IPS-NIHi7 (cell line): ENCODE data around the gene NACAD.
A peak's percentile ranks its signal among the peaks of the same experiment; 100 is the strongest.
"Not testable (repeated sequence)": the region's sequence is repeated elsewhere in the genome, so short reads cannot be mapped to it uniquely, and the experiment has no call there.

Experiments used
- DNase-seq: peaks from one replicate; pipeline ENCODE4 v3.0.0; 2012; ENCODE audit warnings: mixed read lengths; ENCODE audit errors: extremely low spot score

Gene NACAD

DNA sequence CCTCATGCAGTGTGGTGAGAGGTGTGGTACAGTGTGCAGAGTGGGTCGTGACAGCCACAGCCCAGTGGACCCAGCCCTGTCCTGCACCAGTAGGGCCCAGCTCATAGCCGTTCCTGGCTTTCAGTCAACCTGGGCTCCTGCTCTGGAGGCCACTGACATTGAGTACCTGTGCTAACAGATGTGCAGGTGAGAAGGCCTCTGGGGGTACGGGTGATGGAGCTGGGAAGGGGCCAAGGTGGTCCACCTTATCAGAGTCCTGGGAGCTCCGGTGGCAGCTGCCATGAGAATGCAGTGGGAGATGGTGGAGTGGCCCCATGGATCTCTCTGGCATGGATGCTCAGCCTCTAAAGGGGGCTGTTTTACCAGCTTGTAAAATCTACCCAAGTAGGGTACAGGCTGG is 28.8 kb upstream of the NACAD start:
- no peak for DNase-seq

DNA sequence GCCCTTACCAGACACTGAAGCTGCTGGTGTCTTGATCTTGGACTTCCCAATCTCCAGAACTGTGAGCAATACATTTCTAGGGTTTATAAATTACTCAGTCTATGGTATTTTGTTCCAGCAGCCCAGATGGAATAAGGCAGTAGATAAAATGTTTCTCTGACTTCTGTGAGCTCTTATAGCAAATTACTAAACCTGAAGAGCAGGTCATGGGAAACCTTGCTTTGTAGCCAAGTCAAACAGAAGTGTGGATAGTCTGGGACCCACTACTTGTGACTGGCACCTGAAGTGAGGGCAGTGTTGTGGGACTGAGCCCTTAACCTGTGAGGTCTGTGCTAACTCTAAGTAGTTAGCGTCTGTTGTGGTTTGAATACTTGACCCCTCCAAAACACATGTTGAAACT is 27.3 kb upstream of the NACAD start:
- no peak for DNase-seq

DNA sequence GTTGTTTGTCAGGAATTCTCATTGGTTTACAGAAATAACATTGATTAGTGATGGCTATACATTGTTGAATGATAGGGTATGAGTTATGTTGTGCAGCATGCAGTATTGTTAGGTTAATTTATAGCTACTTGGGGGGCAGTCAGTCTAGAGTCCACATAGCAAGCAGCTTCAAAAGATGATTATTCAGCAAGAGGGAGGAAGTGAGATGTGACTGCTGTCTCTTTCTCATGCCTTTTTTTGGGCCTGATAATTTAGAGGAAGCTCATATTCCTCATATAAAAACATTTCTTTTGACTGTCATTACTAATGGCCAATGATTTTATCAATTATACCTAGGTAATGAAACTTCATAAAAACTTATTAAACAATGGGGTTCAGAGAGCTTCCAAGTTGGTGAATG is 26.2 kb upstream of the NACAD start:
- no peak for DNase-seq

DNA sequence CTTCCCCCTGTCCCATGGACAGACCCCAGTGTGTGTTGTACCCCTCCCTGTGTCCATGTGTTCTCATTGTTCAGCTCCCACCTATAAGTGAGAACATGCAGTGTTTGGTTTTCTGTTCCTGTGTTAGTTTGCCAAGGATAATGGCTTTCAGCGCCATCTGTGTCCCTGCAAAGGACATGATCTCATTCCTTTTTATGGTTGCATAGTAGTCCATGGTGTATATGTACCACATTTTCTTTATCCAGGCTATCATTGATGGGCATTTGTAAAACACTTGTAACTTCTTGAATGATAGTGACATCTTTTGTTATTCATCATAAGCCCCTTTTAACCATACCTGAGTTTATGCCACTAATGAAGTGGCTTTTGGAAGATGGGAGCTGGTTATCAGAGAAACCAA is 25.5 kb upstream of the NACAD start:
- not testable (repeated sequence) for DNase-seq

DNA sequence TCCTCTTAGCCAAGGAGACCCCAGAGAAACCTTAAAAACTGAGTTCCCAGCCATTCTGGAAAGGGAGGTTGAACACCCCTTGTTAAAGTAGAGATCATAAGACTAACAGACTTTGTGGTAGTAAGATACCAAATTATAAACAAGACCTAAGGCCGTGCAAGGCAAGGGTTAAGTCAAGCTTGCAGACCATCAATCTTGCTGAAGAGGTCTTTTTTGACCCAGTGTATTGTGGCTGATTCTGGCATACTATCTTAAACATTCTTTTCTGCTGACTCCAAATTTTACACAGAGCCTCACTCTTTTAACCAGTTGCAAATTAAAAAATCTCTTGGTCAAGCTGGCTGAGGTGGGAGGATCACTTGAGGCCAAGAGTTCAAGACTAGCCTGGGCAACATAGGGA is 23.9 kb upstream of the NACAD start:
- no peak for DNase-seq

DNA sequence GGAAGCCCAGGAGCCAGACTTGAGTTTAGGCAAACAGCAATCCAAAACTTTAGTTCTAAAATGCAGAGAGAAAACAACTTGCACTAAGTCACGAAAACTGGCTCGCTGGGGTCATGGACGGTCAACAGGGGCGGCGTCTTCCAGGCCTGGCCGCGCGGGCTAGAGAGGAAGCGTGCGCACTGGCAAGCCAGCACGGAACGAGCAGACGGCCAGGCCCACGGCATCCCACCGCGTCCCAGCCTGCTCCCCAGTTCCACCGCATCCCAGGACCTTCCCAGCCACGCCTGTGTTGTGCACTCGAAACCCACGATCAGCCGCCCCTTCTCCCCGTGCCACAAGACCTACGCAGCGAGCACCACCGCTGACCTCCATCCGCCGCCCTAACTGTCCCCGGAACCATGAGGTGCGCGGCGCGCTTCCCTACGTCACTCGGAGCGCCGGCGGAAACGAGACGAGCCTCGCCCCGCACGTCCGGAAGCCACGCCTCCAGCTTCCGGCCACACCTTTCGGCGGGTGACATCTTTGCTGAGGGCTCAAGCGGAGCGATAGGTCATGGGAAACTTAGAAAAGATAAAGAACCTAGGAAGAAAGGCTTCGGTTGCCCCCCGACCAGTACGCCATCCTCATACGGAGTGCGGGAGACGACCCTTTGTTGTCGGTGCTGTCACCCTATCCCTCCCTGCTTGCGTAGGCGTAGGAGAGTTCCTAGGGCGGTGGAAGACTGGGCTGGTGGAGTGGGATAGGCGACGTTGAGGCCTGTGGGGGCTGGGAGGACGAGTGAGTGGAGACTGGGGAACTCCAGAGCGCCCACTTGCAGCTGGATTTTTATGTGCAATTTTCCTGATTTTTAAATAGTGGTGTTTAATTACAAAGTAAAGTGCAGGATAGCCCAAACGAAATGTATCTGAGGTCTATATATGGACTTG is 22.8 kb upstream of the NACAD start, which contains the start of gene TBRG4:
Gene TBRG4, minus strand, starts transcription at position 400 of the 926 bp plus-strand sequence. CDS start 2,460 bp downstream, outside the sequence.
- DNase-seq = peak; percentile 97

DNA sequence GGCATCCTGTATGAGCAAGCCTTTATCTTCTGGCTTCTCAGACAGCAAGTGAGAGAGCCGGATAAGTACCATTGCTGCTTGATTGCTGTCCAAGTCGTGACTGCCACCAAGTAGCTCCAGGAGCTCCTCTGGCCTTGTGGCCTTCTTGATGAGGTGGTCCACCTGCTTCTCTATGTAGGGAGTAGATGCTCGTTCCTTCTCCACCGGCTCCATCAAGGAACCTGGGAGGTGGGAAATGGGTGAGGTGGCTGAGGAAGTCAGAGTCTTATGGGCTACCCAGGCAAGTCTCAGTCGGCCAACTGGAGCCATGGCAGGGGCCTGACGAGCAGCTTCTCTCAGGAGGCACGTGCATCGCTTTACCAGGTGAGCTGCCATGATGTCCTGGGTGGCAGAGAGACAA is 20.1 kb upstream of the NACAD start:
- DNase-seq = no peak

DNA sequence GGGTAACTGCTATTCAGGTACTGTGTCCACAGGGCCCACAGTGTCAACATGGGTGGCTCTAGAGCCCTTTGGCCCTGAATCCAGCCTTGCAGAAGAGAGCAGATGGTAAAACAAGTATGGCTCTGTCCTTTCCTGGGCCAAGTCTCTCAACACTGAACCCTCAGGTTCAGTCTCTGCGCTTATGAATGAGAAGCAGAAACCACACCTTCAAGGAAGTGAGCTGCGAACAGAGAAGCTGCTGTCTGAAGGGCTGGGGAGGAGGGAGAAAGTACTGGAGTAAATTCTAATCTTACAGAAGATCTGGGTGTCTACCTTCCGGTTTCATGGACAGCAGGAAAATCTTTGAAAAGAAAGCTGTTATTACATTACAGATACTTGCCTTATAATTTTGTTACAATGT is 18.6 kb upstream of the NACAD start:
- no peak for DNase-seq

DNA sequence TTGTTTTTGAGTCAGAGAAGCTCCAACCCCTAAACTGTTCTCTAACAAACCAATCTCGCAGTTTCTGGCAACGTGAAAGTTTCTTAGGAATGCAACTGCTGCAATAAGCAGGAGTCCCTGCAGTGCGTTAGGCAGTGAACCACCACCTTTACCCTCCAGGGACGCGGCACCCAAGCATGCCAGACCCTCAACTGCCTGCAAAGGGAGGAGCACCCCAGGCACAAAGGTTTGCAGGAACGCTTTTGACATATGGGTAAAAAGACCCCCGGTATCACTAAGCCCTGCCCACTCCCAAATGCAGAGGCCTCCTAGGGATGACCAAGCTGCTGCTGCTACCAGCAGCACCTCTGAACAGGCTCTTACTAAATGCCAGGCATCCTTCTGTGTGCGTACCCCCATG is 18.1 kb upstream of the NACAD start:
- no peak for DNase-seq

DNA sequence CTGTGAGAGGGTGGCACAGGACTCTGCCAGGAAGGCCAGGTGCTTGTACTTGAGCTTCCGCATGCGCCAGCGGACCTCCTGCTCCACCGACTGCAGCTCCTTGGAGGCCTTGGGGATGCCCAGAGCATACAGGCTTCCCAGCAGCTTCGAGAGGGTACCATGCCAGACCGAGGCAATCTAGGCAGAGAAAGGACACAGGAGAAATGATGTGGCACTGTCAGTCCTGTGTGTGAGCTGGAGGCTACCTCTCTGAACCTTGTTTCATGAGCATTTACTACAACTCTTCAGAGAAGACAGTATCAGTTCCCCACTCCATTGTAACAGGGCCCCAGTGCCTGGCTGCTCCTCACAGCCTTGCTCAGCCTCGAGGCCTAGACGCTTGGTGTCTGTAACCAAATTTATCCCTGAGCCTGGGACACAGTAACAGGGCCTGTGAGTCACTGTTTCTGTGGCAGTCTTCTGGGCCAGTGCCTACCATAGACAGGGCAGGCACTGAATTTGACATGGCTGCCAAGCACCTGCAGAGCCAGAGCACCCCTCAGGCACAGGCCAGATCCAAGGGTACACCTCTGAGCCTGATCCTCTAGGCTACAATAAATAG is 16.9 kb upstream of the NACAD start:
- no peak for DNase-seq

DNA sequence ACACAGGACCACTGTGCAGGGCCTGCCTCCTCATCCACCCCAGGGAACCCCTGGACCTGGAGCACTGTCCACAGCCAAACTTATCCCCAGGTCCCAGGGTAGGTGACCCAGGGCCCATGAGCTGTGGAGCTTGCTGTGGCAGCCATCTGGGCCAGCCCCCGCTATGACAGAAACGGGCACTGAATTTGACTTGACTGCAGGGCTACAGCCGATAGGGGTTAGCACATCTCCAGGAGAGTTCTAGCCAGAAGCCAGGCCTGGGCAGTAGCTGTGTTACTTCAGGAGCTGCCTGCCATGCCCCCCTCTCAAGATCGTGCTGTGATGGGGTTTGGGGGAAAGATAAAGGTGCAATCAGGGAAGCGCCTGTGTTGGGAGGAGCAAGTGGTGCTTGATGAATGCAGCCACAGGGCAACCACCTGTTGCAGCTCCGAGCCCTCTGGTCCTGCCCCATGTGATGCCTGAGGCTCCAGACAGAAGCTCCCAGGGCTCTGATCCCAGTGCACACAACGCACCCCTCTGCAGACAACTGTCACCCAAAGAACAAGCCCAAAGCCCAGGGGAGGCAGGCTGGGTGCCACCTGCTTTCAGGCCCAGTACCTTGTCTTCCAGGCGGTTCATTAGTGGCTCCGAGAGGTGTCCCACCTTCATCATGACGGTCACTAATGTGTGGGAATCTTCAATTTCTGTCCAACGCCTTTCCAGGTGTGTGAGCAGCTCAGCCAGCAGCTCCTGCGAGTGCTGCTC is 16.2 kb upstream of the NACAD start:
- no peak for DNase-seq

DNA sequence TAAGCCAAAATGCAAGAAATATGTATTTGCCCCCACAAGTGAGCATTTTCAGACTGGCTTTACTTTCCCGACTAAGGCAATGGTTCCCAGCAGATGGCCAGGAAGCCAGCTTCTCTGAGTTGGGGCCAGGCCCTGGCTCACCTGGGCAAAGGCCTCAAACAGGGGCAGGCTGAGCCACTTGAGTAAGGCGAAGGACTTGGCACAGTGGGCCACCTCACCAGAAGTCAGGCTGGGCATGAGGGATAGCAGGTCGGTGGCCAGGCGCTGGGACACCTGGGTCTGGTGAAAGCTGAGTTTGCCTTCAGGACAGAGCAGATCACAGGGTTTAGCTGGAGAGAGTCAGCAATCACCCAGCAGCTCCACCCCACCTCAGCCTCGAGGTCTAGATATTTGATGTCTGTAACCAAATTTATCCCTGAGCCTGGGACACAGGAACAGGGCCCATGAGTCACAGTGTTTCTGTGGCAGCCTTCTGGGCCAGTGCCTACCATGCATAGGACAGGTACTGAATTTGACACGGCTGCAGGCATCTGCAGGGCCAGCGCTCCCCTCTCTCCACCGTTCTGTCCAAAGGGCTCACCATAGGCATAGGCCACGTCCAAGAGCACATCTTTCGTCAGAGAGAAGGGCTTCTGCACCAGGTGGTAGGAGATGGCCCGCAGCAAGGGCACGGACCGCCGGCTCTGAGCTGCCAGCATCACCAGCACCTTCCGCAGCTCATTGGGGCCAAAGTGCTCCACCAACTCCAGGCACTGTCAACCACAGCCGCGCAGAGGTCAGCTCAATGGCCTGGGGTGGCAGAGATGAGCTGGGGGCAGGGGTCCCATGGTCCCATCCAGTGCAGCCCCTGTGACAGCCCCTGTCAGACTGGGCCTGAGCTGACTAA is 15.4 kb upstream of the NACAD start:
- no peak for DNase-seq

DNA sequence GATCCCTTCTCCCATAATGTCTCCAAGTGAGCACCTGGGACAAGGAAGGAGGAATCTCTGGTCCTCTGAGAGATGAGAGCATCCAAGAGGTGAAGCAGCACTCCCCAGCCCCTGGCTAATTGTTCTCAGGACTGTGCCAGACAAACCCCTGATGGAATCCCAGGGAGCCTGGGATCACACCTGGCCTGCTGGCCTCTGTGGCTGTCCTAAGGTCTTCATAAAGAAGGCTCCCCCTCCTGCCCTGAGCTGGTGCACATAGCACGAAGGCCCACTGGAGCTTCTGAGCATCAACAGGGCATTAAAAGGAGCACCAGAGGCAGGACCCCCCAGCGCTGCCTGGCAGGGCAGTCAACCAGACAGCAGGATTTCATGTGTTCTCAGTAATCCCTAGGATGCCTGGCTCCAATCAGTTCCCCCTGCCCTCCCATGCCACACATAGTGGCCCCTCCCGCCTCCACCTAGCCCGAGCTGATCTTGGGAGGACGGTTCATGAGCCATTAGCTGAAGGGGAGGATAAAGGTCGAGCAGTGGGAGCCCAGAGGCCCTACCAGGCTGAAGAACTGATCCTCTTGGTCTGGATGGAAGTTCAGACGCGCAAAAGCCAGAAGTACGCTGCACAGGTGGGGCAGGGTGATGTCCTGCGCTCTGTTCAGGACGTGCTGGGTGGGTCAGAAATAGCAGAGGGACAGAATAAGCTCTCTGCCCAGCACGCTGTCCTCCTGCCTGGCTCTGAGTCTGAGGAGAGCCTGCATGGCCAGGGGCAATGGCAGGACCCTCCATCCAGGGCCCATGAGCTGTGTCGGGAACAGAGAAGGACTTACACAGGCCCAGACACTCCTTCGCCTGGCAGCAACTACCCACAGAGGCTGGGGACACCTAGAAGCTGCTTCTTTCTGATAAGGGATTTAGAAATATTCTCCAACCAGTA is 14.3 kb upstream of the NACAD start:
- DNase-seq = no peak

DNA sequence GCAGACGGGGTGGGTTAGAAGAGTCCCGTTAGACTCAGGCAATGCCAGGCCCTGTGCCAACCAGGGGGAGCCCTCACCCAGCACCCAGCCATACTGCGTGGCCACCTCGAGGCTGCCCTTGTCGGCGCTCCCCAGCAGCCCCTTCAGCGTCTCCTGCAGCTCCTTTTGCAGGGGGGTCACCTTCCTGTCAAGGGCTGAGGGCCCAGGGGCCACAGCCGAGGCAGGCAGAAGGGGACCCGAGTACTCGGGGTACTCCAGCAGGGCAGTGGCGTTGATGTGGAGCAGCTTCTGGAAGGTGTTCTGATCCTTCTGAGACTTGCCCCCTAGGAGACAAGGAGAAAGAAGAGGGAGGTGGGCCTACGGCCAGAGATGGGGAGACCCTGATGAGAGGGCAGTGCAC is 13.0 kb upstream of the NACAD start:
- no peak for DNase-seq

DNA sequence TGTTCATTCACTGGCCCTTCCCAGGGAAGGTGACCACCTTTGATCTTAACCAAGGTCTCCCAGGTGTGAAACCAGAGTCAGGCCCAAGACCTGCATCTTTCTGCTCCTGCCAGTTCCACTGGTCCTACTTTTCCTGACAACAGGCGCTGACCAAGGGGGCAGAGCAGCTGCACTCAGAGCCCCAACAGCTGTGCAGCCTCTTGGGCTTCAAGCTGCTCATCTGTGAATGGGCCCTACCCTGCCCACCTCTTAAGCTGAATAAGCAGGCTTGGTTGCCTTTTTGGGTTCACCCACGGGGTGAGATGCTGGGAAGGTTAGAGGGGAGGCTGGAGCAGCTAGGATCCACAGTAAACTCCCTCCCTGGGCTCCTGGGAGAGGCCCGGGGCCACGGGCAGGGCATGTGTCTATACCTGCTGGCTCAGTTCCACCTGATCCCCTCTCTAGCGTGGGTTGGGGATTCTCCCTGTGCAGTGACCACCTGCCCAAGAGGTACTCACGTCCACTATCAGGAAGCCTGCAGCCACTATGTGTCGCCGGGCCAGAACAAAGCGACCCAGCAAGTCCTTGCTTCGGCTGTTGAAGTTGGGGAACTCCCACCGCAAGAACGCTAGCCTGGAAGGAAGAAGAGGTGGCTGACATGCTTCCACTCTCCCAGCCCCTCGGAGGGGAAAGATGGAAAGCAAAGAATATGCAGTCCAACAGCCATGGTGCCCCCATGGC is 12.2 kb upstream of the NACAD start:
- DNase-seq = no peak

DNA sequence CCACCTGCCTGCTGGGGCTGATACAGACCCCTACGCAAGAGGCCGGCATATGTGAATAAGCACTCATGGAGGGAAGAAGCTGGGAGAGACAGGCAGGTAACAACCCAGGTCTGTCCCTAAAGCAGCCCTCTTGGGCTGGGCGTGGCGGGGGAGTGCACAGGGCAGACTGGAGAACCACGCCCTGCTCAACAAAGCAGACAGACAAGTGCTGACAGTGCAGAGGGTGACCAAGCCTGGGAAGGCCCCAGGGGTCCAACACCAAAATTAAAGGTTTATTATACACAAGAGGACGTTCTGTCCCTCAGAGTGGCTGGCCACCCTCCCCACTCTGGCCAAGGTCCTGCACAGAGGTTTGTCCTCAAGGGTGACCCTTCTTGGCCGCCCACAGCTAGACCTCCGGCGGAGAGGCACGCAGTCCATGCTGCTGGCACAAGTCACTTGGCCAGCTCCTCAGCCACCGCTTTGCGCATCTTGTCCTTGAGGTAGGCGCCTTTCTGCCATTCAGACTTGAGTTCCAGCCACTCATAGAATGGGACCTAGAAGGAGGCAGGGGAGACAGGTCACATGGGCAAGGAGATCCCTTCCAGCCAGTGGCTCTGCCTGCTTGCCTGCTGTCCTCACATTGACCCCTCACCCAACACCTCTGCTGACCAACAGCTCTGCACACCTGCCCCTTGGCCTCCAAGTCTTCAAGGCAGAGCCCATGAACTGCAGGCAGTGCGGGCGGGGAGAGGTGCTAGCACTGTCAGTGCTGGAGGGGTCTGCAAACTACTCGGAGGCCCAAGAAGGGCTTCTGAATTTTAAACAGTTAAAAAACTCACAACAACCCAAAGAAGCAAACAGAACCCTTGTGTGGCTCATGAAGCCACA is 11.4 kb upstream of the NACAD start:
- no peak for DNase-seq

DNA sequence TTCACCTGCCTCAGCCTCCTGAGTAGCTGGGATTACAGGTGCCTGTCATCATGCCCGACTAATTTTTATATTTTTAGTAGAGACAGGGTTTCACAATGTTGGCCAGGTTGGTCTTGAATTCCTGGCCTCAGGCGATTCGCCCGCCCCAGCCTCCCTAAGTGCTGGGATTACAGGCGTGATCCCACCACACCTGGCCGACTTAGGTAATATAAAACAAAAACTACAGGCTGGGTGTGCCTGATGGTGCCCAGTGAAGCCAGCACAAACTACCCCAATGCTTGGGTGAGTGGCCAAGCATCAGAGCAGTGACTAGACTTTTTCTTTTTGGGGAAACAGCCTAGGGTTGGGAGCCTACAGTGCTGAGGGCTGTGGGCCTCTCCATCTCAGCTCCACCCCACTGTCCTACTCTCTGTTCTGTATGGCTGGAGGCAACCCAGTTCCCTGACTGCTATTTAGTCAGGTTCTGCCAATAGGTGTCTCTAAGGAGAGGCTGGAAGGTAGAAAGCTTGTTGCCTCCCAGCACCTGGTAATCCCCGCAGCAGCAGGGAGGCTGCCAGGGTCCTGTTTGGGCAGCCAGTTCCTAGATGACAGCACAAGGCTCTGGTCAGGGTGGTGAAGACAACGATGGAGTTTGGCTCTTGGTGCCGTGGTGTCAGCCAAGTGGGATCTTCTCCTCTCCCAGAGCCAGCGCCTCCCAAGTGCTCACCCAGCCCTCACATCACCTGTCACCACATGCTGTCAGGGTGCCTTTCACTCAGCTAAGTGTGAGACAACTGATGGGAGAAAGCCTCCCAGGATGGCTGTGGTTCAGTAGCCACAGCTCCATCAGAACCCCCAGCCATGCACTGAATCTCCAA is 10.4 kb upstream of the NACAD start:
- no peak for DNase-seq

DNA sequence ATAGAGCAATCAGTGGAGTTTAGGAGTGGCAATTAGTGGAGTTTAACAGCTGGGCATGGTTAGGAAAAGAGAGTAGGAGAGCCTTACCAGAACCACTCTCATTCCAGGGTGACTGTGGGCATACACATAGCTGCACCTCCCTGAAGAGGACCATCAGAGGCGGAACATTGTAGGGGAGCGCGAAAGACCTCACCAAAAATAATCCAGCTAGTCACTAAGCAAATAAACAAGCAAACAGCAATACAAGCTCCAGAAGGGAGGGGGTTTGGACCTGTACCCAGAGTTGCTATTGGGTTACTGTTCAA is 4.1 kb upstream of the NACAD start:
- DNase-seq = no peak
